H1 (cell line): ENCODE data around the gene HCST. TPM values are rescaled to one million over a fixed set of nuclear protein-coding genes. Genes with fewer than 3 reads are reported as not detected.

Experiments
- KDM4A ChIP-seq: IDR thresholded peaks from one replicate; pipeline ENCODE4 v1.7.1; 2012; ENCODE audit warnings: low read depth, mild to moderate bottlenecking, moderate library complexity, low read length, inconsistent platforms; ENCODE audit not compliant: severe bottlenecking
- RXRA ChIP-seq: IDR thresholded peaks from 2 replicates; pipeline ENCODE4 v1.6.1; 2011; ENCODE audit warnings: low read depth, mild to moderate bottlenecking, low read length, moderate library complexity; ENCODE audit not compliant: insufficient read depth
- polyA plus RNA-seq, 7 experiments: library from polyadenylated mRNA; depleted of rRNA in 3 of 7; stranded (reverse) in 5 of 7; unstranded in 2 of 7; fragments of >200 nt in 5 of 7; fragments of 200-250 nt in 2 of 7; gene quantifications; 1 replicate in 5 of 7; 2 replicates in 1 of 7; 4 replicates in 1 of 7; pipeline versions ENCODE4 v1.2.1 to v1.2.3, GENCODE V29; 2011 to 2013; ENCODE audit warnings: missing spikeins in 2 of 7, mixed read lengths in 2 of 7
- total RNA-seq: library from RNA; stranded (reverse); fragmentation: NEBNext Ultra II Directional; extraction: Animal tissue kit (Norgen Biotek cat#: 25700); gene quantifications from 2 replicates; pipeline ENCODE4 v1.2.1, GENCODE V29; 2021
- TF ChIP-seq, protein P1 (sequence below): IDR thresholded peaks from 2 replicates; pipeline ENCODE4 v1.6.1; 2012; ENCODE audit warnings: inconsistent platforms

HCST gene
- total and polyA plus RNA-seq, 2 of the 8 experiments (the other 6 are each of a cell fraction or from before 2014, with no cell fraction given): 2.8 TPM; not detected in 1

DNA sequence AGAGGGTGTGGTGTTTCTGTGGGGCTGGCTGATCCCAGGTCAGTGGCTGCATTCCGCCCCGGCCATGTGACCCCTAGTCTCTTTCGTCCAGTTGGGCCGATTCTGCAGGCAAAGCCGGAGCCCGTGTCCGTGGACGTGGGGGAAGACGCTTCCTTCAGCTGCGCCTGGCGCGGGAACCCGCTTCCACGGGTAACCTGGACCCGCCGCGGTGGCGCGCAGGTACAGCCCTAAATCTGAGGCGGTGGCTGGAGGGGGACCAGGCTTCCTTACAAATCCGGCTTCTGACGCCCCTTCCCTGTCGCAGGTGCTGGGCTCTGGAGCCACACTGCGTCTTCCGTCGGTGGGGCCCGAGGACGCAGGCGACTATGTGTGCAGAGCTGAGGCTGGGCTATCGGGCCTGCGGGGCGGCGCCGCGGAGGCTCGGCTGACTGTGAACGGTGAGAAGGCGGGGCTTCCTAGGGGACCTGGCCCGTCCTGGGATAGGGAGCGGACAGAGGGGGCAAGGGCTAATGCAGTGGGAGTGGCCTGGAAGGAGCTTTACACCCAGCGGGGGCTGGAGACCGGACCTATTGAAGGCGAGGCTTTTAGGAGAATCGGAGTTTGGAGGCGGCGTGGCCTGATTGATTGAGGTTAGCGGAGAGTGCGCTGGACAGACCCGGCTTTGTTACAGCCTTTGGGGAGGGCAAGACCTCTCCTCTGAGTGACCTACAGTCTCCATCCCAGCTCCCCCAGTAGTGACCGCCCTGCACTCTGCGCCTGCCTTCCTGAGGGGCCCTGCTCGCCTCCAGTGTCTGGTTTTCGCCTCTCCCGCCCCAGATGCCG lies 41.3 kb upstream of the HCST start (continued):
- peak; percentile 34 for TF ChIP-seq KDM4A
- TF ChIP-seq RXRA: no peak
- TF ChIP-seq, protein P1, sequence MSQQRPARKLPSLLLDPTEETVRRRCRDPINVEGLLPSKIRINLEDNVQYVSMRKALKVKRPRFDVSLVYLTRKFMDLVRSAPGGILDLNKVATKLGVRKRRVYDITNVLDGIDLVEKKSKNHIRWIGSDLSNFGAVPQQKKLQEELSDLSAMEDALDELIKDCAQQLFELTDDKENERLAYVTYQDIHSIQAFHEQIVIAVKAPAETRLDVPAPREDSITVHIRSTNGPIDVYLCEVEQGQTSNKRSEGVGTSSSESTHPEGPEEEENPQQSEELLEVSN: peak; percentile 49; the same call in 1 of the 2 replicates
